ENCODE measurements around the gene CD2. TPM values are rescaled to one million over a fixed set of nuclear protein-coding genes. Genes with fewer than 3 reads are reported as not detected.

CD2 gene
- total and polyA plus RNA-seq, 2 of the 8 experiments (the other 6 are each of a cell fraction or from before 2014, with no cell fraction given) = not detected

DNA sequence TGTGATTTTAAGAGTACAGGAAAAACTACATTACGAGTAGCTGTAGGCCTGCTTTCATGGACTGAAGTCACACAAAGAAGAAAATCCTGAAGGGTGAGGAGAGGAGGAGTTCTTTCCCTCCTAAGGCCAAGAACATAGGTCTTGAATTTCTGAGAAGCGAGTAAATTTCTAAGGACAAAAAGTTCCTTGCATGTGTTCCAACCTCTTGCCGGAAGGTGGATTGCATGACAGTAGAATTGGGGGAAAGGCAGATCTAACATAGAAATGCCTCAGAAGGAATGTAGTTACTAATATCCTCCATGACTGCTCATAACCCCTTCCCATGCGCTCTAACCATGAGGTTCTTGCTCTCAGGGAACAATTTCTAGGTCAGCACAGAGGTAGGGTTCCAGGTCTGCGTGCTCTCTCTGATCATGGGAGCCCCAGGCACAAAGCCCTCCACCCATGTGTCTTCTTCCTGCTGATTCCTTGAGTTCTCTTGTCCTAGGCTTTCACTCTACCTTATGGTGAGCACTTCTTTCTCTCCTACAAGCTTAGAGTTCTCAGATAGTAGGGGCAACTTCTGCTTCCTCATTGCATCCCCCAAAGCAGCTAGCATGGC is 13.7 kb downstream of the CD2 start:
- no peaks in the 10 kb centered on the region for H3K23me2 ChIP-seq (ENCODE audit: low read depth, low read length)
- H3K23ac ChIP-seq (ENCODE audit: insufficient read length) = no peak overlapping the region
- H3K4me2 ChIP-seq (ENCODE audit: insufficient read depth in 1 of 2, low read depth in 2 of 2, low read length in 2 of 2) = no peak overlapping the region
- no peak overlapping the region for H4K91ac ChIP-seq (replicated peaks; ENCODE audit: insufficient read length, low read length)
- H3K79me1 ChIP-seq (ENCODE audit: low read depth, low read length) = no peaks in the 10 kb centered on the region
- H2BK12ac ChIP-seq (ENCODE audit: low read depth, low read length) = no peak overlapping the region
- H2AFZ ChIP-seq (ENCODE audit: low read length) = no peak overlapping the region
- H3K36me3 ChIP-seq (ENCODE audit: control insufficient read depth in 2 of 4, insufficient read depth in 4 of 4, low read length in 3 of 4) = no peaks in the 10 kb centered on the region
- no peaks in the 10 kb centered on the region for H4K20me1 ChIP-seq (replicated peaks in 1 of 2; ENCODE audit: control insufficient read depth in 1 of 2, insufficient read depth in 2 of 2, low read length in 2 of 2)
- no peaks in the 10 kb centered on the region for H3K9me3 ChIP-seq (ENCODE audit: insufficient read depth in 2 of 2, low read depth in 1 of 2, low read length in 1 of 2)
- H2BK20ac ChIP-seq (ENCODE audit: low read length) = no peak overlapping the region
- no peak overlapping the region for H2AK5ac ChIP-seq (ENCODE audit: low read depth, low read length)
- H3K4me1 ChIP-seq (replicated peaks in 1 of 4; ENCODE audit: control insufficient read depth in 3 of 4, insufficient read depth in 4 of 4, low read length in 3 of 4) = no peaks in the 10 kb centered on the region
- H3K4me3 ChIP-seq (ENCODE audit: extremely low read depth in 1 of 4, insufficient read depth in 2 of 4, low read depth in 3 of 4, low read length in 4 of 4) = no peak overlapping the region
- H3K27ac ChIP-seq (ENCODE audit: low read depth, low read length) = no peak overlapping the region
- FAIRE-seq = no peak
- DNase-seq (ENCODE audit: low read depth in 1 of 2, low spot score in 2 of 2) = no peak
- no peak overlapping the region for H3K56ac ChIP-seq (replicated peaks; ENCODE audit: insufficient read length, low read depth, low read length)
- no peak overlapping the region for H3K9ac ChIP-seq (replicated peaks in 1 of 4; ENCODE audit: extremely low read depth in 1 of 4, low read depth in 3 of 4, low read length in 3 of 4)
- ChIA-PET CTCF (ENCODE audit: partially characterized antibody) (interaction anchor here (0.6 to 2.9 kb wide), 5 partner anchors 16 to 180 kb away, joined by 3 to 13 read pairs (median 3); no protein-coding TSS in a partner anchor), POLR2A (ENCODE audit: partially characterized antibody) (no interaction called here)
- H2BK5ac ChIP-seq (ENCODE audit: low read depth, low read length) = no peak overlapping the region
- H3K18ac ChIP-seq (ENCODE audit: extremely low read depth, low read length) = no peak overlapping the region
- no peak overlapping the region for H3K4ac ChIP-seq (replicated peaks; ENCODE audit: insufficient read length, low read depth, low read length)
- H4K8ac ChIP-seq (ENCODE audit: extremely low read depth, insufficient read depth, low read length) = no peak overlapping the region
- no peaks in the 10 kb centered on the region for H3K79me2 ChIP-seq (ENCODE audit: control insufficient read depth in 1 of 2, insufficient read depth in 2 of 2, low read length in 2 of 2)
- no peaks in the 10 kb centered on the region for H3K27me3 ChIP-seq (replicated peaks in 1 of 4; ENCODE audit: control insufficient read depth in 3 of 4, extremely low read depth in 1 of 4, insufficient read depth in 3 of 4, low read length in 3 of 4)
- H4K5ac ChIP-seq (ENCODE audit: insufficient read length, low read depth, low read length) = no peak overlapping the region
- no peak overlapping the region for H3K14ac ChIP-seq (ENCODE audit: insufficient read length)
- 91% methylated on average over 5 of the region's 5 CpGs; no CpG with 5 or more reads in 1 of the 2 experiments for WGBS, 2 experiments (ENCODE audit: extremely low coverage in 1 of 2, insufficient coverage in 1 of 2, insufficient read length in 1 of 2, insufficient replicate concordance in 2 of 2, low coverage in 1 of 2, low lambda C conversion rate in 2 of 2, missing lambda C conversion rate in 1 of 2)
- H2BK120ac ChIP-seq (replicated peaks; ENCODE audit: low read depth, low read length) = no peak overlapping the region
- H2BK15ac ChIP-seq (ENCODE audit: low read length) = no peak overlapping the region
- TF ChIP-seq ZNF274 (IDR thresholded peaks at IDR 0.05; ENCODE audit: borderline replicate concordance, extremely low read depth, low read length) (no peak), RNF2 (IDR thresholded peaks at IDR 0.05; ENCODE audit: borderline replicate concordance, low read depth, low read length, missing control alignments, poor library complexity, severe bottlenecking) (no peak), HDAC2 (IDR thresholded peaks at IDR 0.05; ENCODE audit: borderline replicate concordance in 1 of 2, low read depth in 2 of 2, low read length in 2 of 2) (no peak), TEAD4 (IDR thresholded peaks at IDR 0.05; ENCODE audit: low read depth, low read length) (no peak), CTBP2 (IDR thresholded peaks at IDR 0.05; ENCODE audit: borderline replicate concordance, insufficient read depth, insufficient read length, low read length) (no peak), RAD21 (IDR thresholded peaks at IDR 0.05 in 1 of 2, conservative IDR thresholded peaks at IDR 0.05 in 1 of 2; ENCODE audit: low read depth in 2 of 2, low read length in 2 of 2) (no peak), SAP30 (IDR thresholded peaks at IDR 0.05; ENCODE audit: insufficient read depth, insufficient replicate concordance, low read length) (no peak), CREB1 (IDR thresholded peaks at IDR 0.05) (no peak), FOSL1 (IDR thresholded peaks at IDR 0.05; ENCODE audit: insufficient read depth, low read depth, low read length) (no peak), RBBP5 (IDR thresholded peaks at IDR 0.05; ENCODE audit: borderline replicate concordance, low read depth, low read length) (no peak)
- TF ChIP-seq, protein P1, sequence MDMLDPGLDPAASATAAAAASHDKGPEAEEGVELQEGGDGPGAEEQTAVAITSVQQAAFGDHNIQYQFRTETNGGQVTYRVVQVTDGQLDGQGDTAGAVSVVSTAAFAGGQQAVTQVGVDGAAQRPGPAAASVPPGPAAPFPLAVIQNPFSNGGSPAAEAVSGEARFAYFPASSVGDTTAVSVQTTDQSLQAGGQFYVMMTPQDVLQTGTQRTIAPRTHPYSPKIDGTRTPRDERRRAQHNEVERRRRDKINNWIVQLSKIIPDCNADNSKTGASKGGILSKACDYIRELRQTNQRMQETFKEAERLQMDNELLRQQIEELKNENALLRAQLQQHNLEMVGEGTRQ (IDR thresholded peaks at IDR 0.05; ENCODE audit: low read length) = no peak

All from H1 (cell line).